ENCODE data around the gene SLC22A5.

DNA sequence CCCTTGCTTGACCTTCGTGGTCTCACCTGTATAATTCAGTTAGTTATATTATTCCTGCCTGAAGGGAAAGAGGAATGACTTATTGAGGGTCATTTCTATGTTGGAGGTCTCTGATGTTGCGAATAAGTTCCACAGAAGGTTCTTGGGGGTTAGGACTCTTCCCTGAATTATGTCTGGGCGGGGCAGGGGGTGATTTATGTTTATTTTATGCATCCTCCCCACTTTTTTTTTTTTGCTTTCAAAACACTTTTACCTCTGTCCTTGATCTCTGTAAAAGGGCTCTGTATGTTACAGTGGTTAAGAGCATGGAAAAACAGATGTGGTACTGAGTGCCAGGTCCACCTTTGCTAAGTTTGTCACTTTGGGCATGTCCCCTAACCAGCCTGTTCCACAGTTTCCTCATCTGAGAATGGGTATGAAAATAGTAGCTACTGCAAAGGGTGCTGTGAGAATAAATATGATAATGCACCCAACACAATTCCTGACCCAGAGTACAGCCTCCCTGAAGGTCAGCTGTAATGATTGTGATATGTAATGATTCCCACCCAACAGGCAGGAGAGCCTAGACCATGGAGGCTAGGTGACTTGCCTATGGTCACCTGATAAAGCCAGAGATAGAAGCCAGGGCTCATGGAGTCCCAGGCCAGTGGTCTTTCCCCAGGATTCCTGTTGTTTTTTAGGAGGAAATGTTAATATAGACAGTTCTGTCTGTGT, 54.8 kb downstream of the SLC22A5 start:
- TF ChIP-seq SCRT1 (tag by site-specific recombination; IDR thresholded peaks at IDR 0.05; ENCODE audit: borderline replicate concordance) (no peak), GLI4 (tag by site-specific recombination; IDR thresholded peaks at IDR 0.05) (no peak), YY1 (tag by site-specific recombination; IDR thresholded peaks at IDR 0.05) (no peak), ZNF274 (IDR thresholded peaks at IDR 0.05; ENCODE audit: low read length) (no peak), ZNF274 (tag by site-specific recombination; IDR thresholded peaks at IDR 0.05; ENCODE audit: borderline replicate concordance) (no peak), ZBTB1 (tag by site-specific recombination; IDR thresholded peaks at IDR 0.05) (no peak), ZNF114 (tag by site-specific recombination; IDR thresholded peaks at IDR 0.05) (no peak), ZNF112 (tag by site-specific recombination; IDR thresholded peaks at IDR 0.05) (no peak), ZNF510 (tag by site-specific recombination; IDR thresholded peaks at IDR 0.05; ENCODE audit: insufficient replicate concordance) (no peak), ZNF48 (tag by site-specific recombination; IDR thresholded peaks at IDR 0.05) (no peak)
- TF ChIP-seq, protein P1, sequence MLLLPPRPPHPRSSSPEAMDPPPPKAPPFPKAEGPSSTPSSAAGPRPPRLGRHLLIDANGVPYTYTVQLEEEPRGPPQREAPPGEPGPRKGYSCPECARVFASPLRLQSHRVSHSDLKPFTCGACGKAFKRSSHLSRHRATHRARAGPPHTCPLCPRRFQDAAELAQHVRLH (tag by site-specific recombination; IDR thresholded peaks at IDR 0.05): no peak
- TF ChIP-seq, protein P2, sequence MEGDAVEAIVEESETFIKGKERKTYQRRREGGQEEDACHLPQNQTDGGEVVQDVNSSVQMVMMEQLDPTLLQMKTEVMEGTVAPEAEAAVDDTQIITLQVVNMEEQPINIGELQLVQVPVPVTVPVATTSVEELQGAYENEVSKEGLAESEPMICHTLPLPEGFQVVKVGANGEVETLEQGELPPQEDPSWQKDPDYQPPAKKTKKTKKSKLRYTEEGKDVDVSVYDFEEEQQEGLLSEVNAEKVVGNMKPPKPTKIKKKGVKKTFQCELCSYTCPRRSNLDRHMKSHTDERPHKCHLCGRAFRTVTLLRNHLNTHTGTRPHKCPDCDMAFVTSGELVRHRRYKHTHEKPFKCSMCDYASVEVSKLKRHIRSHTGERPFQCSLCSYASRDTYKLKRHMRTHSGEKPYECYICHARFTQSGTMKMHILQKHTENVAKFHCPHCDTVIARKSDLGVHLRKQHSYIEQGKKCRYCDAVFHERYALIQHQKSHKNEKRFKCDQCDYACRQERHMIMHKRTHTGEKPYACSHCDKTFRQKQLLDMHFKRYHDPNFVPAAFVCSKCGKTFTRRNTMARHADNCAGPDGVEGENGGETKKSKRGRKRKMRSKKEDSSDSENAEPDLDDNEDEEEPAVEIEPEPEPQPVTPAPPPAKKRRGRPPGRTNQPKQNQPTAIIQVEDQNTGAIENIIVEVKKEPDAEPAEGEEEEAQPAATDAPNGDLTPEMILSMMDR (tag by site-specific recombination; IDR thresholded peaks at IDR 0.05): no peak
- TF ChIP-seq, protein P3, sequence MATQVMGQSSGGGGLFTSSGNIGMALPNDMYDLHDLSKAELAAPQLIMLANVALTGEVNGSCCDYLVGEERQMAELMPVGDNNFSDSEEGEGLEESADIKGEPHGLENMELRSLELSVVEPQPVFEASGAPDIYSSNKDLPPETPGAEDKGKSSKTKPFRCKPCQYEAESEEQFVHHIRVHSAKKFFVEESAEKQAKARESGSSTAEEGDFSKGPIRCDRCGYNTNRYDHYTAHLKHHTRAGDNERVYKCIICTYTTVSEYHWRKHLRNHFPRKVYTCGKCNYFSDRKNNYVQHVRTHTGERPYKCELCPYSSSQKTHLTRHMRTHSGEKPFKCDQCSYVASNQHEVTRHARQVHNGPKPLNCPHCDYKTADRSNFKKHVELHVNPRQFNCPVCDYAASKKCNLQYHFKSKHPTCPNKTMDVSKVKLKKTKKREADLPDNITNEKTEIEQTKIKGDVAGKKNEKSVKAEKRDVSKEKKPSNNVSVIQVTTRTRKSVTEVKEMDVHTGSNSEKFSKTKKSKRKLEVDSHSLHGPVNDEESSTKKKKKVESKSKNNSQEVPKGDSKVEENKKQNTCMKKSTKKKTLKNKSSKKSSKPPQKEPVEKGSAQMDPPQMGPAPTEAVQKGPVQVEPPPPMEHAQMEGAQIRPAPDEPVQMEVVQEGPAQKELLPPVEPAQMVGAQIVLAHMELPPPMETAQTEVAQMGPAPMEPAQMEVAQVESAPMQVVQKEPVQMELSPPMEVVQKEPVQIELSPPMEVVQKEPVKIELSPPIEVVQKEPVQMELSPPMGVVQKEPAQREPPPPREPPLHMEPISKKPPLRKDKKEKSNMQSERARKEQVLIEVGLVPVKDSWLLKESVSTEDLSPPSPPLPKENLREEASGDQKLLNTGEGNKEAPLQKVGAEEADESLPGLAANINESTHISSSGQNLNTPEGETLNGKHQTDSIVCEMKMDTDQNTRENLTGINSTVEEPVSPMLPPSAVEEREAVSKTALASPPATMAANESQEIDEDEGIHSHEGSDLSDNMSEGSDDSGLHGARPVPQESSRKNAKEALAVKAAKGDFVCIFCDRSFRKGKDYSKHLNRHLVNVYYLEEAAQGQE (tag by site-specific recombination; IDR thresholded peaks at IDR 0.05): no peak
- TF ChIP-seq, protein P4, sequence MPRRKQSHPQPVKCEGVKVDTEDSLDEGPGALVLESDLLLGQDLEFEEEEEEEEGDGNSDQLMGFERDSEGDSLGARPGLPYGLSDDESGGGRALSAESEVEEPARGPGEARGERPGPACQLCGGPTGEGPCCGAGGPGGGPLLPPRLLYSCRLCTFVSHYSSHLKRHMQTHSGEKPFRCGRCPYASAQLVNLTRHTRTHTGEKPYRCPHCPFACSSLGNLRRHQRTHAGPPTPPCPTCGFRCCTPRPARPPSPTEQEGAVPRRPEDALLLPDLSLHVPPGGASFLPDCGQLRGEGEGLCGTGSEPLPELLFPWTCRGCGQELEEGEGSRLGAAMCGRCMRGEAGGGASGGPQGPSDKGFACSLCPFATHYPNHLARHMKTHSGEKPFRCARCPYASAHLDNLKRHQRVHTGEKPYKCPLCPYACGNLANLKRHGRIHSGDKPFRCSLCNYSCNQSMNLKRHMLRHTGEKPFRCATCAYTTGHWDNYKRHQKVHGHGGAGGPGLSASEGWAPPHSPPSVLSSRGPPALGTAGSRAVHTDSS (tag by site-specific recombination; IDR thresholded peaks at IDR 0.05): no peak

Measured in HEK293 (cell line).